ENCODE data around the gene COL21A1. TPM values are rescaled to one million over a fixed set of nuclear protein-coding genes. Genes with fewer than 3 reads are reported as not detected.

Gene COL21A1
- polyA plus RNA-seq, 2 of the 4 experiments (the other 2 are of a cell fraction) = 1.4 to 3.3 TPM

DNA sequence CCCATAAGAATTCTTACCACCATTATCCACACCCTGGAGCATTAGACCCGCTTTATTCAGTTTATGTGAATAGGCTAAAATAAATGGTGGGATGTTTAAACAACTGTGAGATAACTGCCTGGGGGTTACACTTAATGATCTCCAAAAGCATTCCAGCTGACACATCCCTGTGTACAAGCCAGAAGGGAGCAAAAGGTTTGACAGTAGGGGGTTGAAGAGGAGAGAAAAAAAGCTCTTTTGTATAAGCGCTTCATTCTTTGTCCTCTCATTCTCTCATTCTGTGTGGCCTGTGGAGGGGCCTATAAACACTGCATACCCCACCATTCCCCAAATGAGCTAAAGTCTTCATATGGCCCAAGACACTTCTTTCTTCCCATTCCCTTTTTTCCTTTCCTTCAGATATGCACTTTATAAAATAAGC is 30.8 kb upstream of the COL21A1 start:
- Histone ChIP-seq H3K27ac (peak overlapping the region; percentile 78 to 85; a peak in 5 of 6 replicates), H3K4me3 (no peak overlapping the region), H3K4me1 (peaks cover 32% of the 10 kb centered on the region), H3K9me3 (peaks cover 3% of the 10 kb centered on the region; the same call in 2 of the 3 replicates), H3K4me2 (peak overlapping the region; percentile 78)
- peak in 1 of 2 experiments; percentile 43; a peak in 2 of 6 replicates for ATAC-seq
- 21% methylated on average over 2 of the region's 2 CpGs for WGBS (ENCODE audit: missing lambda C conversion rate)
- DNase-seq (ENCODE audit: low read depth in 1 of 2, low spot score in 1 of 2) = peak in 1 of 2 experiments; percentile 49
- TF ChIP-seq FOSL2 (IDR thresholded peaks at IDR 0.05) = no peak
- 0 out of 2 replicates have a peak, but pooled peaks have one; percentile 20 for TF ChIP-seq FOSL2 (CRISPR knock-in tag; IDR thresholded peaks at IDR 0.05)
- TF ChIP-seq GATA3 (IDR thresholded peaks at IDR 0.05; ENCODE audit: borderline replicate concordance) = peak; percentile 73; the same call in 1 of the 2 replicates
- TF ChIP-seq CBX2 (IDR thresholded peaks at IDR 0.05; ENCODE audit: borderline replicate concordance, low read depth) = no peak
- TF ChIP-seq CHD2 (IDR thresholded peaks at IDR 0.05; ENCODE audit: low read length, partially characterized antibody) = no peak
- TF ChIP-seq BHLHE40 (IDR thresholded peaks at IDR 0.05; ENCODE audit: low read depth, low read length) = no peak
- no peak for FAIRE-seq
- POLR2A ChIA-PET = no interaction called here
- CTCF ChIA-PET = interaction anchor here (1.0 kb wide), 1 partner anchor 15 kb away, joined by 4 read pairs; no protein-coding TSS in a partner anchor

DNA sequence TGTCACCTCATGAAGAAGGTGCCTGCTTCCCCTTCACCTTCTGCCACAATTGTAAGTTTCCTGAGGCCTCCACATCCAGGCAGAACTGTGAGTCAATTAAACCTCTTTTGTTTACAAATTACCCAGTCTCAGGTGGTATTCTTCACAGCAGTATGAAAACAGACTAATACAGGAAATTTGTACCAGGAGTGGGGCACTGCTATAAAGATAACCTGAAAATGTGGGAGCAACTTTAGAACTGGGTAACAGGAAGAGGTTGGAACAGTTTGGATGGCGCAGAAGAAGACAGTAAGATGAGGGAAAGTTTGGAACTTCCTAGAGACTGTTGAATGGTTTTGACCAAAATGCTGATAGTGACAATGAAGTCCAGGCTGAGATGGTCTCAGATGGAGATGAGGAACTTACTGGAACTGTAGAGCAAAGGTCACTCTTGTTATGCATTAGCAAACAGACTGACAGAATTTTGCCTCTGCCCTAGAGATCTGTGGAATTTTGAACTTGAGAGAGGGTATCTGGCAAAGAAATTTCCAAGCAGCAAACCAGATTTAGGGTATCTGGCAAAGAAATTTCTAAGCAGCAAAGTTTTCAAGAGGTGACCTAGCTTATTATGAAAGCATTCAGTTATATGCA is 23.5 kb upstream of the COL21A1 start:
- 83% methylated on average over 1 of the region's 1 CpG for WGBS (ENCODE audit: missing lambda C conversion rate)
- POLR2A ChIA-PET = no interaction called here
- no peak for TF ChIP-seq ZNF302 (CRISPR knock-in tag; IDR thresholded peaks at IDR 0.05)
- TF ChIP-seq, protein P1, sequence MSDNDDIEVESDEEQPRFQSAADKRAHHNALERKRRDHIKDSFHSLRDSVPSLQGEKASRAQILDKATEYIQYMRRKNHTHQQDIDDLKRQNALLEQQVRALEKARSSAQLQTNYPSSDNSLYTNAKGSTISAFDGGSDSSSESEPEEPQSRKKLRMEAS (IDR thresholded peaks at IDR 0.05) = no peak
- TF ChIP-seq, protein P2, sequence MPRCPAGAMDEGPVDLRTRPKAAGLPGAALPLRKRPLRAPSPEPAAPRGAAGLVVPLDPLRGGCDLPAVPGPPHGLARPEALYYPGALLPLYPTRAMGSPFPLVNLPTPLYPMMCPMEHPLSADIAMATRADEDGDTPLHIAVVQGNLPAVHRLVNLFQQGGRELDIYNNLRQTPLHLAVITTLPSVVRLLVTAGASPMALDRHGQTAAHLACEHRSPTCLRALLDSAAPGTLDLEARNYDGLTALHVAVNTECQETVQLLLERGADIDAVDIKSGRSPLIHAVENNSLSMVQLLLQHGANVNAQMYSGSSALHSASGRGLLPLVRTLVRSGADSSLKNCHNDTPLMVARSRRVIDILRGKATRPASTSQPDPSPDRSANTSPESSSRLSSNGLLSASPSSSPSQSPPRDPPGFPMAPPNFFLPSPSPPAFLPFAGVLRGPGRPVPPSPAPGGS (IDR thresholded peaks at IDR 0.05) = no peak
- no peak overlapping the region for H3K4me2 ChIP-seq
- ATAC-seq = no peak
- H3K27ac ChIP-seq = no peak overlapping the region
- no peak overlapping the region for H3K4me3 ChIP-seq
- FAIRE-seq = no peak
- no peak for DNase-seq (ENCODE audit: low read depth in 1 of 2, low spot score in 1 of 2)
- no peaks in the 10 kb centered on the region for H3K4me1 ChIP-seq
- peaks cover 15% of the 10 kb centered on the region; the same call in 2 of the 3 replicates for H3K9me3 ChIP-seq
- CTCF ChIA-PET = no interaction called here

DNA sequence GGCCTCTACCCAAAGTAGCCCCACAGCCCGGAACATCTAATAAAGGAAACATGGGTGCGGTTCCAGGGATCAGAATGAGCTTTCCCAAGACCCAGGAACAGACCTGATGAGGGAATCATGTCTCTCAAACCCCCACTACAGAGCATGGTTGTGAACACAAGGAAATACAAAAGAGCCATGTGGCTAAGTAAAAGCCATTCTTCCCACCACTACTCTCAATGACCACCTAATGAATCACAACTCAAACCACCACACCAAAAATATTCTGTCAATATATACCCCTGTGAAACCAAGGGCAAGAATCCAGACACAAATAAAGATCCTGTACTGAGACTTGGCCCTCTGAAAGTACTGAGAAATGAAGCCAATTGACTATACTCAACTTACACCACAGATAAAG is 20.9 kb upstream of the COL21A1 start:
- DNase-seq (ENCODE audit: low read depth in 1 of 2, low spot score in 1 of 2) = no peak
- ChIA-PET CTCF (no interaction called here), POLR2A (no interaction called here)
- Histone ChIP-seq H3K4me2 (no peak overlapping the region), H3K9me3 (peaks cover 13% of the 10 kb centered on the region; the same call in 1 of the 3 replicates), H3K4me1 (no peaks in the 10 kb centered on the region), H3K4me3 (no peak overlapping the region), H3K27ac (no peak overlapping the region)
- TF ChIP-seq, protein P3, sequence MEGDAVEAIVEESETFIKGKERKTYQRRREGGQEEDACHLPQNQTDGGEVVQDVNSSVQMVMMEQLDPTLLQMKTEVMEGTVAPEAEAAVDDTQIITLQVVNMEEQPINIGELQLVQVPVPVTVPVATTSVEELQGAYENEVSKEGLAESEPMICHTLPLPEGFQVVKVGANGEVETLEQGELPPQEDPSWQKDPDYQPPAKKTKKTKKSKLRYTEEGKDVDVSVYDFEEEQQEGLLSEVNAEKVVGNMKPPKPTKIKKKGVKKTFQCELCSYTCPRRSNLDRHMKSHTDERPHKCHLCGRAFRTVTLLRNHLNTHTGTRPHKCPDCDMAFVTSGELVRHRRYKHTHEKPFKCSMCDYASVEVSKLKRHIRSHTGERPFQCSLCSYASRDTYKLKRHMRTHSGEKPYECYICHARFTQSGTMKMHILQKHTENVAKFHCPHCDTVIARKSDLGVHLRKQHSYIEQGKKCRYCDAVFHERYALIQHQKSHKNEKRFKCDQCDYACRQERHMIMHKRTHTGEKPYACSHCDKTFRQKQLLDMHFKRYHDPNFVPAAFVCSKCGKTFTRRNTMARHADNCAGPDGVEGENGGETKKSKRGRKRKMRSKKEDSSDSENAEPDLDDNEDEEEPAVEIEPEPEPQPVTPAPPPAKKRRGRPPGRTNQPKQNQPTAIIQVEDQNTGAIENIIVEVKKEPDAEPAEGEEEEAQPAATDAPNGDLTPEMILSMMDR (IDR thresholded peaks at IDR 0.05) = no peak
- 69% methylated on average over 2 of the region's 2 CpGs for WGBS (ENCODE audit: missing lambda C conversion rate)
- no peak for ATAC-seq
- FAIRE-seq = no peak

DNA sequence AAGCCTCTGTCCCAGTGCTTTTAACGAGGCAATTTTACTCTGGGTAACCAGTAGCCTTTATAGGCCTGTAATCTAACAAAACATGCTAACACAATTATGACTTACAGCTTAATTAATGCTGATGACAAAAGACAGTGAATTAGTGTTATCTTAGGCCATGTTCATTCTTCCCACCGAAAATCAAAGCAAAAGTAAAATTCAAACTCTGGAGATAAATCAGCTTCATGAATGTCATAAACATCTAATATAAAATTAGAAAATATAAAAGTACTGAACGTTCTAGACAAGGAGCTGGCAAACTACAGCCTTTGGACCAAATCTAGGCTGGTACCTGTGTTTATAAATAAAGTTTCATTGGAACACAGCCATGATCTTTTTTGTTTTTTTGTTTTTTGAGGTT is 18.6 kb upstream of the COL21A1 start:
- 42% methylated on average over 3 of the region's 3 CpGs for WGBS (ENCODE audit: missing lambda C conversion rate)
- POLR2A ChIA-PET = no interaction called here
- TF ChIP-seq HEYL (CRISPR knock-in tag; IDR thresholded peaks at IDR 0.05) (no peak), EHF (CRISPR knock-in tag; IDR thresholded peaks at IDR 0.05) (no peak), HOXA7 (CRISPR knock-in tag; IDR thresholded peaks at IDR 0.05) (no peak), RNF2 (IDR thresholded peaks at IDR 0.05; ENCODE audit: borderline replicate concordance, low read depth) (no peak), TFCP2L1 (CRISPR knock-in tag; IDR thresholded peaks at IDR 0.05) (no peak), EHMT2 (IDR thresholded peaks at IDR 0.05; ENCODE audit: low read depth) (no peak), ZSCAN20 (CRISPR knock-in tag; IDR thresholded peaks at IDR 0.05) (no peak), EP300 (IDR thresholded peaks at IDR 0.05) (no peak), ZC3H11A (IDR thresholded peaks at IDR 0.05) (no peak), KDM5A (IDR thresholded peaks at IDR 0.05) (no peak)
- TF ChIP-seq, protein P4, sequence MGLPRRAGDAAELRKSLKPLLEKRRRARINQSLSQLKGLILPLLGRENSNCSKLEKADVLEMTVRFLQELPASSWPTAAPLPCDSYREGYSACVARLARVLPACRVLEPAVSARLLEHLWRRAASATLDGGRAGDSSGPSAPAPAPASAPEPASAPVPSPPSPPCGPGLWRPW (IDR thresholded peaks at IDR 0.05) = no peak
- TF ChIP-seq, protein P2 (IDR thresholded peaks at IDR 0.05) = no peak
- H3K9me3 ChIP-seq = peaks cover 10% of the 10 kb centered on the region; the same call in 1 of the 3 replicates
- no peak overlapping the region for H3K27ac ChIP-seq
- CTCF ChIA-PET = interaction anchor here (0.6 kb wide), 1 partner anchor 71 kb away, joined by 4 read pairs; no protein-coding TSS in a partner anchor
- H3K4me3 ChIP-seq = no peak overlapping the region
- ATAC-seq (no peak), DNase-seq (ENCODE audit: low read depth in 1 of 2, low spot score in 1 of 2) (no peak), FAIRE-seq (no peak)
- no peaks in the 10 kb centered on the region for H3K4me1 ChIP-seq
- H3K4me2 ChIP-seq = no peak overlapping the region
